ENCODE data around the gene PRKAR1A.

The PRKAR1A gene

DNA sequence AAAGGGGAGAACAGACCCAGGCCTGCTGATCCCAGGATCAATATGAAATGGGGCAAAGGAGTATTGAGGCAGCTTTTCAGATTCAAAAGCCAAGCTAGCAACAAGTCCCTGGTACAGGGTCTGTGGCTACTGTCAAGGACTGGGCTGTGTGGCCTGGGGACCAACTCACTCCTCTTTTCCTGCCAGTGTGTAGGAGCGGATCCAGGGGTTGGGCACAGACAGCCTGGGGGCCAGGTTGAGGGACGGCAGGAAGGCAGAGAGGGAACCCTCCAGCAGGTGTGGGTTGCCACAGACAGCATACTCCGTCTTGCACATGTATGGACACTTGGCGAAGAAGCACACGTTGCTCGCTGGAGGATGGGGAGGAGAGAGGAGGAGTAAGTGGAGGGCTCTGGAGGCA, 29.6 kb downstream of the PRKAR1A start:
- Histone ChIP-seq H3K27me3 (ENCODE audit: insufficient read depth, low read depth) (no peaks in the 10 kb centered on the region), H3K4me1 (ENCODE audit: low read depth, poor library complexity, severe bottlenecking) (no peaks in the 10 kb centered on the region), H3K79me2 (ENCODE audit: insufficient read depth, low read depth) (no peaks in the 10 kb centered on the region), H3K27ac (no peak overlapping the region), H2AFZ (ENCODE audit: low read depth) (no peak overlapping the region), H3K9ac (no peak overlapping the region), H3K4me3 (IDR thresholded peaks at IDR 0.05; ENCODE audit: insufficient read depth, low read depth, low read length) (no peak overlapping the region), H3K36me3 (ENCODE audit: insufficient read depth) (no peaks in the 10 kb centered on the region), H3K4me2 (no peak overlapping the region), H4K20me1 (ENCODE audit: insufficient read depth) (no peaks in the 10 kb centered on the region)
- TF ChIP-seq, protein P1, sequence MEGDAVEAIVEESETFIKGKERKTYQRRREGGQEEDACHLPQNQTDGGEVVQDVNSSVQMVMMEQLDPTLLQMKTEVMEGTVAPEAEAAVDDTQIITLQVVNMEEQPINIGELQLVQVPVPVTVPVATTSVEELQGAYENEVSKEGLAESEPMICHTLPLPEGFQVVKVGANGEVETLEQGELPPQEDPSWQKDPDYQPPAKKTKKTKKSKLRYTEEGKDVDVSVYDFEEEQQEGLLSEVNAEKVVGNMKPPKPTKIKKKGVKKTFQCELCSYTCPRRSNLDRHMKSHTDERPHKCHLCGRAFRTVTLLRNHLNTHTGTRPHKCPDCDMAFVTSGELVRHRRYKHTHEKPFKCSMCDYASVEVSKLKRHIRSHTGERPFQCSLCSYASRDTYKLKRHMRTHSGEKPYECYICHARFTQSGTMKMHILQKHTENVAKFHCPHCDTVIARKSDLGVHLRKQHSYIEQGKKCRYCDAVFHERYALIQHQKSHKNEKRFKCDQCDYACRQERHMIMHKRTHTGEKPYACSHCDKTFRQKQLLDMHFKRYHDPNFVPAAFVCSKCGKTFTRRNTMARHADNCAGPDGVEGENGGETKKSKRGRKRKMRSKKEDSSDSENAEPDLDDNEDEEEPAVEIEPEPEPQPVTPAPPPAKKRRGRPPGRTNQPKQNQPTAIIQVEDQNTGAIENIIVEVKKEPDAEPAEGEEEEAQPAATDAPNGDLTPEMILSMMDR (conservative IDR thresholded peaks at IDR 0.05; ENCODE audit: low read depth, low read length), result no peak

DNA sequence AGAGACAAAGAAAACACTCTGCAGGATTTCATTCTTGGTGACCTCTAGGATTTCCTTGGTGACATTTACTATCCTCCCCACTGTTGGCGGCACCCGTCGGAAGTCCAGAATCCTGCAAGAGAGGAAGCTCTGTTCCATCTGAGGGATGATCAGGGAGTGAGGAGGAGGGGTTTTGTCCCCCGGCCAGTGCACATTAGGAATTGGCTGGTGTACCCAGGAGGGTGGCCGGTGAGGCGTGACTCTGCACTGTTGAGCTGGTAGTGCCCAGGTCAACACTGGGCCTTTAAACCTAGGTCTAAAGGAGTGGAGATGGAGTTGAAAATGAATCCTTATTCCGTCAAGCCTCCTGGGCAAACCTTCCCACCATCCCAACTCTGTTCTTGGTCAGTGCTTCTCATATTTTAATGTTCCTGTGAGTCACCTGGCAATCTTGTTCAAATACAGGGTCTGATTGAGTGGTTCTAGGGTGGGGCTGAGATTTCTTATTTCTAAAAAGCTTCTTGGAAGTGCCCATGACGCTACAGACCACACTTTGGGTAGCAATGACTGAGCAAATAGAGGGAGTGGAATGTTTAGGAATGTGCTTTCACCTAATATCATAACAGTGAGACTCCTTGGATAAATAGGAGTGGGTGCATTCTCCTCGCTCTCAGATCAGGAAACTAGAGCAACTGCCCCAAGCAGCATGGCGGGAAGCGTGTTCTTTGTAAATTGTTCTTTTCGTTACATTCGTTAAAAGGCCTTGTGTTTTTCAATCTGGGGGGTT, 30.7 kb downstream of the PRKAR1A start:
- Histone ChIP-seq H3K27me3 (ENCODE audit: insufficient read depth, low read depth) (no peaks in the 10 kb centered on the region), H2AFZ (ENCODE audit: low read depth) (no peak overlapping the region), H3K79me2 (ENCODE audit: insufficient read depth, low read depth) (no peaks in the 10 kb centered on the region), H3K36me3 (ENCODE audit: insufficient read depth) (no peaks in the 10 kb centered on the region), H3K4me2 (no peak overlapping the region), H3K9ac (no peak overlapping the region), H3K4me1 (ENCODE audit: low read depth, poor library complexity, severe bottlenecking) (no peaks in the 10 kb centered on the region), H4K20me1 (ENCODE audit: insufficient read depth) (no peaks in the 10 kb centered on the region), H3K4me3 (IDR thresholded peaks at IDR 0.05; ENCODE audit: insufficient read depth, low read depth, low read length) (no peak overlapping the region), H3K27ac (no peak overlapping the region)
- TF ChIP-seq, protein P1 (conservative IDR thresholded peaks at IDR 0.05; ENCODE audit: low read depth, low read length), result no peak

DNA sequence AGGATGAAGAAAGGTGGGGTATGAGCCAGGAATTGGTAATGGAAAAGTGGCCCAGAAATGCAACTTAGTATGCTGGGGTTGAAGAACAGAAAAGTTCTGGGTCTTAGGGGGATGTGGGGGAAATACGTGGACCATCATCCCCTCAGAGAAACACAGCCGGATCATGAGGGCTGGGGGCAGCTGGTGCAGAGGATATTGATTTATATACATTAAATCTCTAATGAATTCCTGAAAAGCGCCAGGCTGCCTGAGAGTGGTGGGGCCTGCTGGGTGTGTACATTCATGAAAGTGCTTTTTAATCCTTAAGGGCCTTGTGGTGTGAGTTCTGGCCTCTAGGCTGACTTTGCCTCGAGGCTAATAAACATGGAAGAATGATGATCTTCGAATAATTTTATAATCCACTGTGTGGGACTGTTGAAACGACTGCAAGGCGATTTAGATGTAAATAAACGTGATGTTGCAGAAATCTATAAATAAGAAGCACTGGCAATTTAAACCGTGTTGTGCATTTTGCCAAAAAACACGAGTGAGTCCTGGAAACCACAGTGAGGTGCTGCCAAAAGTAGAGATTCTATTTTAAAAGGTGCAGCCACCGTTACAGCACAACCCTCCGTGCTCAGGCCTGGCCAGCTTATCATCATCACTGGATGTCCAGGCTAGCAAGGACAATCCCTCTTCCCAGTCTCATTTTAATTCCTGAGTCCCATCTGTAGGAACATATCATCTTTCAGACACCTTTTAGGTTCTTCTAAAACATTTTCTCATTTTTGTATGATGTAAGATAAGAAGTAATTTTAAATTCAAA, 32.1 kb downstream of the PRKAR1A start:
- Histone ChIP-seq H2AFZ (ENCODE audit: low read depth) (no peak overlapping the region), H3K4me3 (IDR thresholded peaks at IDR 0.05; ENCODE audit: insufficient read depth, low read depth, low read length) (no peak overlapping the region), H3K27ac (no peak overlapping the region), H4K20me1 (ENCODE audit: insufficient read depth) (no peaks in the 10 kb centered on the region), H3K36me3 (ENCODE audit: insufficient read depth) (no peaks in the 10 kb centered on the region), H3K27me3 (ENCODE audit: insufficient read depth, low read depth) (no peaks in the 10 kb centered on the region), H3K9ac (no peak overlapping the region), H3K4me1 (ENCODE audit: low read depth, poor library complexity, severe bottlenecking) (no peaks in the 10 kb centered on the region), H3K79me2 (ENCODE audit: insufficient read depth, low read depth) (no peaks in the 10 kb centered on the region), H3K4me2 (no peak overlapping the region)
- TF ChIP-seq, protein P1 (conservative IDR thresholded peaks at IDR 0.05; ENCODE audit: low read depth, low read length), result no peak

DNA sequence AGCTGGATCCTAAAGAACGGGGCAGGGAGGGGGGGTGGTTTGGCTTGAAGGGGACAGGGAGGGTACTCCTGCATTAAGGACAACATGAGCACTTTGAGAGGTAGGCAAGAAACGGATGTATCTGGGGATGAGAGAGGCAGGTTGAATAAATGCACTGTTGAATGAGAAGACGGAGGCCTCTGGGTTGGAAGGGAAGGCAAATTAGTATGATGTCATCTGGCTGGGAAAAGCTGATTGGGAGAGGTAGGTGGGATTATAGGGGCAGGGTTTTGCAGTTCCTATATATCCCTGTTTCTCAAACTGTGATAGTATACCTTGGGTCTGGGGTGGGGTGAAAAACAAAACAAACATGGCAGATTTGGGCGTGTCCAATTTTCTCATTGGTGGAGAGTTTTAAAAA, 44.3 kb downstream of the PRKAR1A start:
- H3K4me1 ChIP-seq (ENCODE audit: low read depth, poor library complexity, severe bottlenecking), result no peaks in the 10 kb centered on the region
- no peaks in the 10 kb centered on the region for H4K20me1 ChIP-seq (ENCODE audit: insufficient read depth)
- H3K4me3 ChIP-seq (IDR thresholded peaks at IDR 0.05; ENCODE audit: insufficient read depth, low read depth, low read length), result no peak overlapping the region
- TF ChIP-seq, protein P1 (conservative IDR thresholded peaks at IDR 0.05; ENCODE audit: low read depth, low read length), result no peak
- H2AFZ ChIP-seq (ENCODE audit: low read depth), result no peak overlapping the region
- no peaks in the 10 kb centered on the region for H3K27me3 ChIP-seq (ENCODE audit: insufficient read depth, low read depth)
- H3K9ac ChIP-seq, result no peak overlapping the region
- H3K27ac ChIP-seq, result no peak overlapping the region
- no peak overlapping the region for H3K4me2 ChIP-seq
- H3K79me2 ChIP-seq (ENCODE audit: insufficient read depth, low read depth), result no peaks in the 10 kb centered on the region
- H3K36me3 ChIP-seq (ENCODE audit: insufficient read depth), result no peaks in the 10 kb centered on the region

Data from KMS-11 (cell line).